HCT116 (cell line): ENCODE results near the gene TNRC18. TPM values are rescaled to one million over a fixed set of nuclear protein-coding genes. Genes with fewer than 3 reads are reported as not detected.
"Not testable (repeated sequence)": the region's sequence is repeated elsewhere in the genome, so short reads cannot be mapped to it uniquely, and the experiment has no call there.

Source experiments
- ATAC-seq: fragments of 200-7000 bp; cut with Tn5 transposase; 2 replicates; pipeline ENCODE4 v1.9.1; 2020; ENCODE audit warnings: mild to moderate bottlenecking, moderate library complexity
- BruUV-seq: library from RNA; stranded (reverse); fragments of 400-500 nt; replicated peaks from 2 replicates; lab custom pipeline; 2021; lab: Mats Ljungman, UMichigan
- CTCF ChIA-PET: fragments of 300-600 bp; sonication (Branson Sonifier 250); formaldehyde crosslinking; loops from one replicate; lab custom pipeline; 2021; ENCODE audit warnings: antibody characterized with exemption; lab: Charles Lee
- POLR2A ChIA-PET: fragments of 300-600, 350-600 bp; sonication (Branson Sonifier 250); formaldehyde crosslinking; loops from one replicate; lab custom pipeline; 2021; ENCODE audit warnings: antibody characterized with exemption; lab: Charles Lee
- RAD21 ChIA-PET, 2 experiments: fragments of 300-600 bp; sonication (Branson Sonifier 250); formaldehyde crosslinking; loops; one replicate each; lab custom pipeline; 2023; ENCODE audit warnings: low total read pairs in 2 of 2; ENCODE audit not compliant: uncharacterized antibody in 2 of 2, unreplicated experiment in 2 of 2, low non-redundant PET in 1 of 2; lab: Charles Lee
- DNase-seq: peaks from one replicate; pipeline ENCODE4 v3.0.0-alpha.2; 2010; ENCODE audit warnings: low read depth, low spot score
- H2AFZ ChIP-seq: fragments of 200-600 bp; shearing (Covaris generic), sonication (generic); 2 replicates; pipeline ENCODE4 v1.6.1; 2017; ENCODE audit warnings: low read depth, mixed run types, mixed read lengths, antibody characterized with exemption, low read length; ENCODE audit not compliant: poor library complexity, severe bottlenecking
- H3K27ac ChIP-seq: 2 replicates; pipeline ENCODE4 v1.5.1; 2012; ENCODE audit warnings: low read depth, low read length
- H3K27me3 ChIP-seq: fragments of 200-600 bp; sonication (generic); 2 replicates; pipeline ENCODE4 v1.6.1; 2016; ENCODE audit warnings: mixed run types, low read length, mixed read lengths; ENCODE audit not compliant: insufficient read depth
- H3K36me3 ChIP-seq, 2 experiments: fragments of 200-500 bp in 1 of 2; fragments of 200-600 bp in 1 of 2; sonication (Bioruptor generic) in 1 of 2; sonication (generic) in 1 of 2; 2 replicates each; pipeline versions ENCODE4 v1.5.1 to v1.6.1; 2014 to 2016; ENCODE audit warnings: low read length in 2 of 2, inconsistent platforms in 1 of 2, mixed read lengths in 1 of 2, mixed run types in 1 of 2; ENCODE audit not compliant: insufficient read depth in 2 of 2, control insufficient read depth in 1 of 2
- H3K4me1 ChIP-seq, 2 experiments: fragments of 200-600 bp in 1 of 2; sonication (generic) in 1 of 2; 2 replicates each; pipeline versions ENCODE4 v1.5.1 to v1.6.1; 2012 to 2017; ENCODE audit warnings: low read length in 2 of 2, inconsistent platforms in 1 of 2, mild to moderate bottlenecking in 1 of 2, mixed read lengths in 1 of 2, mixed run types in 1 of 2, moderate library complexity in 1 of 2; ENCODE audit not compliant: insufficient read depth in 2 of 2, control insufficient read depth in 1 of 2
- H3K4me2 ChIP-seq: fragments of 200-600 bp; sonication (generic); 2 replicates; pipeline ENCODE4 v1.6.1; 2017; ENCODE audit warnings: mixed run types, low read length, mixed read lengths
- H3K4me3 ChIP-seq, 2 experiments: fragments of 200-600 bp in 1 of 2; sonication (generic) in 1 of 2; replicated peaks in 1 of 2; 2 replicates each; pipeline ENCODE4 v1.5.1; 2011 to 2016; ENCODE audit warnings: low read length in 2 of 2, control low read depth in 1 of 2, low read depth in 1 of 2, mild to moderate bottlenecking in 1 of 2, mixed read lengths in 1 of 2, mixed run types in 1 of 2
- H3K79me2 ChIP-seq: fragments of 200-600 bp; sonication (generic); 2 replicates; pipeline ENCODE4 v1.6.1; 2017; ENCODE audit warnings: mild to moderate bottlenecking, mixed run types, low read length, moderate library complexity, mixed read lengths; ENCODE audit not compliant: insufficient read depth
- H3K9ac ChIP-seq: fragments of 200-600 bp; sonication (generic); 2 replicates; pipeline ENCODE4 v1.6.1; 2016; ENCODE audit warnings: low read length, mixed read lengths
- H3K9me2 ChIP-seq: fragments of 200-600 bp; sonication (generic), shearing (Covaris generic); 2 replicates; pipeline ENCODE4 v1.6.1; 2017; ENCODE audit warnings: mixed run types, mild to moderate bottlenecking, moderate library complexity; ENCODE audit not compliant: insufficient read depth
- H3K9me3 ChIP-seq, 2 experiments: fragments of 200-500 bp in 1 of 2; fragments of 200-600 bp in 1 of 2; sonication (Bioruptor generic) in 1 of 2; sonication (generic) in 1 of 2; 2 replicates each; pipeline ENCODE4 v1.6.1; 2014 to 2017; ENCODE audit warnings: low read length in 2 of 2, mixed read lengths in 2 of 2, inconsistent platforms in 1 of 2, low read depth in 1 of 2, mild to moderate bottlenecking in 1 of 2, mixed run types in 1 of 2, moderate library complexity in 1 of 2; ENCODE audit not compliant: control insufficient read depth in 1 of 2, insufficient read depth in 1 of 2
- H4K20me1 ChIP-seq: fragments of 200-600 bp; sonication (generic), shearing (Covaris generic); 2 replicates; pipeline ENCODE4 v1.6.1; 2017; ENCODE audit warnings: mixed run types, mild to moderate bottlenecking, moderate library complexity; ENCODE audit not compliant: insufficient read depth
- ATF3 ChIP-seq: IDR thresholded peaks from 2 replicates; pipeline ENCODE4 v1.6.1; 2012
- CBX3 ChIP-seq: IDR thresholded peaks from 2 replicates; pipeline ENCODE4 v1.6.1; 2012; ENCODE audit warnings: low read depth
- CEBPB ChIP-seq: IDR thresholded peaks from 2 replicates; pipeline ENCODE4 v1.6.1; 2012; ENCODE audit warnings: low read depth
- CTCF ChIP-seq, 3 experiments: fragments of 200-600 bp in 1 of 3; sonication (generic) in 1 of 3; IDR thresholded peaks in 2 of 3; conservative IDR thresholded peaks in 1 of 3; 2 replicates each; pipeline ENCODE4 v1.5.1; 2012 to 2017; ENCODE audit warnings: low read depth in 2 of 3, low read length in 2 of 3, antibody characterized with exemption in 1 of 3, borderline replicate concordance in 1 of 3, control low read depth in 1 of 3, mild to moderate bottlenecking in 1 of 3, mixed read lengths in 1 of 3, mixed run types in 1 of 3, moderate library complexity in 1 of 3; ENCODE audit not compliant: insufficient read depth in 1 of 3
- EGR1 ChIP-seq: IDR thresholded peaks from 2 replicates; pipeline ENCODE4 v1.6.1; 2012; ENCODE audit warnings: low read depth
- ELF1 ChIP-seq: IDR thresholded peaks from 2 replicates; pipeline ENCODE4 v1.6.1; 2012; ENCODE audit warnings: low read depth, borderline replicate concordance
- EZH2 ChIP-seq: fragments of 200-600 bp; sonication (generic); IDR thresholded peaks from 2 replicates; pipeline ENCODE4 v1.6.1; 2017; ENCODE audit warnings: antibody characterized with exemption, mixed run types
- EZH2phosphoT487 ChIP-seq: fragments of 200-600 bp; IDR thresholded peaks from 2 replicates; pipeline ENCODE4 v1.6.1; 2018; ENCODE audit warnings: antibody characterized with exemption, borderline replicate concordance
- FOSL1 ChIP-seq: IDR thresholded peaks from 2 replicates; pipeline ENCODE4 v1.6.1; 2012; ENCODE audit warnings: low read depth
- JUND ChIP-seq: IDR thresholded peaks from 2 replicates; pipeline ENCODE4 v1.6.1; 2012
- MAX ChIP-seq: IDR thresholded peaks from 2 replicates; pipeline ENCODE4 v1.6.1; 2012
- POLR2A ChIP-seq: IDR thresholded peaks from 2 replicates; pipeline ENCODE4 v1.7.0; 2011; ENCODE audit warnings: borderline replicate concordance; ENCODE audit not compliant: insufficient read depth, insufficient read length; ENCODE audit errors: extremely low read depth
- POLR2AphosphoS5 ChIP-seq: IDR thresholded peaks from 2 replicates; pipeline ENCODE4 v1.6.1; 2011; ENCODE audit warnings: mild to moderate bottlenecking, low read depth, low read length, moderate library complexity
- SP1 ChIP-seq: IDR thresholded peaks from 2 replicates; pipeline ENCODE4 v1.6.1; 2012; ENCODE audit warnings: low read depth
- SRF ChIP-seq: IDR thresholded peaks from 2 replicates; pipeline ENCODE4 v1.6.1; 2012; ENCODE audit warnings: low read depth
- TCF7L2 ChIP-seq: IDR thresholded peaks from 2 replicates; pipeline ENCODE4 v1.7.0; 2011; ENCODE audit warnings: borderline replicate concordance, inconsistent platforms; ENCODE audit not compliant: insufficient read depth, insufficient read length; ENCODE audit errors: extremely low read depth
- YY1 ChIP-seq: IDR thresholded peaks from 2 replicates; pipeline ENCODE4 v1.6.1; 2011; ENCODE audit warnings: low read length, low read depth, moderate library complexity, mild to moderate bottlenecking; ENCODE audit not compliant: insufficient replicate concordance; ENCODE audit errors: extremely low read depth
- ZFX ChIP-seq: fragments of 450-650 bp; IDR thresholded peaks from 2 replicates; pipeline ENCODE4 v1.6.1; 2017
- ZNF274 ChIP-seq: fragments of 200-500 bp; sonication (Bioruptor generic); IDR thresholded peaks from 2 replicates; pipeline ENCODE4 v1.6.1; 2014; ENCODE audit warnings: mild to moderate bottlenecking, low read depth, low read length, inconsistent platforms
- intact Hi-C: fragments of 100-400 bp; cut with micrococcal nuclease; formaldehyde crosslinking; loops from 2 replicates; pipeline ENCODE4 v1.10.0; 2022
- total RNA-seq: library from RNA; stranded (reverse); gene quantifications from one replicate; pipeline ENCODE4 v1.2.1, GENCODE V29; 2021; ENCODE audit not compliant: unreplicated experiment

Gene TNRC18
- total RNA-seq, 1 experiment from 2014 or later = 101 TPM

GRCh38 chr7:5274985-5275431 lies 148.6 kb downstream of the TNRC18 start:
- POLR2A ChIA-PET, H4K20me1 ChIP-seq, RAD21 ChIA-PET, H3K9me2 ChIP-seq, DNase-seq, intact Hi-C loops, H3K4me1 ChIP-seq, BruUV-seq, H3K9me3 ChIP-seq, H3K4me3 ChIP-seq, H2AFZ ChIP-seq, CTCF ChIA-PET, H3K9ac ChIP-seq, H3K27ac ChIP-seq, H3K79me2 ChIP-seq, H3K36me3 ChIP-seq, H3K27me3 ChIP-seq, ATAC-seq, H3K4me2 ChIP-seq: not testable (repeated sequence)

- no peaks in the 10 kb centered on the region for H3K4me1 ChIP-seq
- no peak overlapping the region for H2AFZ ChIP-seq
- TF ChIP-seq POLR2AphosphoS5 (no peak), EZH2phosphoT487 (no peak), JUND (no peak), CBX3 (no peak), EGR1 (no peak), CEBPB (no peak), SRF (no peak), ATF3 (no peak), POLR2A (no peak), EZH2 (no peak), MAX (no peak), ZFX (no peak), ZNF274 (no peak), CTCF (IDR thresholded peaks at IDR 0.05 in 2 of 3, conservative IDR thresholded peaks at IDR 0.05 in 1 of 3; ENCODE audit: borderline replicate concordance in 1 of 3, insufficient read depth in 1 of 3, low read depth in 2 of 3, low read length in 2 of 3) (no peak), SP1 (no peak), FOSL1 (no peak), ELF1 (no peak), TCF7L2 (no peak), YY1 (no peak)
- no peaks in the 10 kb centered on the region for H3K27me3 ChIP-seq
- no peaks in the 10 kb centered on the region for H3K79me2 ChIP-seq
- no peak overlapping the region for H3K9ac ChIP-seq
- ATAC-seq (no peak), DNase-seq (no peak)
- H3K9me2 ChIP-seq = no peaks in the 10 kb centered on the region
- H3K4me2 ChIP-seq = no peak overlapping the region
- intact Hi-C loops = no loop called here
- H3K27ac ChIP-seq = no peak overlapping the region
- BruUV-seq = no TSS peak
- ChIA-PET CTCF (no interaction called here), RAD21 (no interaction called here), POLR2A (no interaction called here)
- no peak overlapping the region for H3K4me3 ChIP-seq
- H3K9me3 ChIP-seq = no peaks in the 10 kb centered on the region
- H3K36me3 ChIP-seq = no peaks in the 10 kb centered on the region
- no peaks in the 10 kb centered on the region for H4K20me1 ChIP-seq
These were observed 149.2 kb downstream of the TNRC18 start for GRCh38 chr7:5274441-5274840.
